Keratinocyte (primary cell): ENCODE data around the gene IDE. TPM values are rescaled to one million over a fixed set of nuclear protein-coding genes. Genes with fewer than 3 reads are reported as not detected.

Source experiments
- DNase-seq: peaks from one replicate; pipeline ENCODE4 v3.0.0-alpha.2; 2011; ENCODE audit warnings: low read depth, missing footprints, low spot score
- FAIRE-seq: peaks from 2 replicates; lab custom pipeline; 2011; peaks lifted over from hg19 to GRCh38; lab: Jason Lieb, UNC
- H2AFZ ChIP-seq: 2 replicates; pipeline ENCODE4 v1.6.0; 2012; ENCODE audit warnings: low read length, control low read depth, inconsistent platforms; ENCODE audit not compliant: control insufficient read depth
- H3K27ac ChIP-seq: 2 replicates; pipeline ENCODE4 v1.5.1; 2011; ENCODE audit warnings: low read length; ENCODE audit not compliant: control insufficient read depth, insufficient read depth
- H3K27me3 ChIP-seq: 3 replicates; pipeline ENCODE4 v1.6.0; 2011; ENCODE audit warnings: low read length; ENCODE audit not compliant: control insufficient read depth, insufficient read depth; ENCODE audit errors: extremely low read depth
- H3K36me3 ChIP-seq, 2 experiments: 2 replicates in 1 of 2; 3 replicates in 1 of 2; pipeline ENCODE4 v1.5.1; 2011; ENCODE audit warnings: low read length in 2 of 2, mild to moderate bottlenecking in 1 of 2; ENCODE audit not compliant: control insufficient read depth in 2 of 2, insufficient read depth in 2 of 2; ENCODE audit errors: extremely low read depth in 1 of 2
- H3K4me1 ChIP-seq: 3 replicates; pipeline ENCODE4 v1.5.1; 2011; ENCODE audit warnings: low read length; ENCODE audit not compliant: control insufficient read depth, insufficient read depth; ENCODE audit errors: extremely low read depth
- H3K4me2 ChIP-seq: 3 replicates; pipeline ENCODE4 v1.6.0; 2011; ENCODE audit warnings: low read depth, low read length; ENCODE audit not compliant: control insufficient read depth, insufficient read depth; ENCODE audit errors: extremely low read depth
- H3K4me3 ChIP-seq, 3 experiments: fragments of 200-600 bp in 1 of 3; sonication (generic) in 1 of 3; 2 replicates in 2 of 3; 3 replicates in 1 of 3; pipeline ENCODE4 v1.5.1; 2011 to 2016; ENCODE audit warnings: low read length in 3 of 3, mild to moderate bottlenecking in 3 of 3, control low read depth in 2 of 3, inconsistent platforms in 1 of 3, low read depth in 1 of 3, mixed read lengths in 1 of 3, mixed run types in 1 of 3, moderate library complexity in 1 of 3; ENCODE audit not compliant: control insufficient read depth in 2 of 3, insufficient read depth in 2 of 3; ENCODE audit errors: extremely low read depth in 1 of 3
- H3K79me2 ChIP-seq: 2 replicates; pipeline ENCODE4 v1.6.0; 2012; ENCODE audit warnings: low read length; ENCODE audit not compliant: control insufficient read depth, insufficient read depth
- H3K9ac ChIP-seq: 3 replicates; pipeline ENCODE4 v1.6.0; 2011; ENCODE audit warnings: low read length; ENCODE audit not compliant: control insufficient read depth, insufficient read depth; ENCODE audit errors: extremely low read depth
- H3K9me1 ChIP-seq: 3 replicates; pipeline ENCODE4 v1.6.0; 2011; ENCODE audit warnings: low read length; ENCODE audit not compliant: control insufficient read depth, insufficient read depth; ENCODE audit errors: extremely low read depth
- H3K9me3 ChIP-seq: 2 replicates; pipeline ENCODE4 v1.5.1; 2012; ENCODE audit warnings: low read depth, low read length; ENCODE audit not compliant: control insufficient read depth
- H4K20me1 ChIP-seq: 3 replicates; pipeline ENCODE4 v1.6.0; 2011; ENCODE audit warnings: low read length; ENCODE audit not compliant: control insufficient read depth, insufficient read depth; ENCODE audit errors: extremely low read depth
- CTCF ChIP-seq, 3 experiments: IDR thresholded peaks in 1 of 3; conservative IDR thresholded peaks in 1 of 3; optimal IDR thresholded peaks in 1 of 3; 2 replicates in 2 of 3; 3 replicates in 1 of 3; pipeline versions ENCODE3 to v1.5.1; 2011; ENCODE audit warnings: low read length in 3 of 3, mild to moderate bottlenecking in 3 of 3, moderate library complexity in 2 of 3, control low read depth in 1 of 3, inconsistent platforms in 1 of 3; ENCODE audit not compliant: insufficient read depth in 2 of 3; ENCODE audit errors: extremely low read depth in 1 of 3
- EZH2 ChIP-seq: IDR thresholded peaks from one replicate; pipeline ENCODE4 v1.6.1; 2012; ENCODE audit warnings: inconsistent platforms, mild to moderate bottlenecking, low read length, moderate library complexity
- dilution Hi-C: fragments of 300-500 bp; cut with MboI; formaldehyde crosslinking; loops from one replicate; pipeline ENCODE4 v1.7.0; 2020; ENCODE audit warnings: low sequenced_read_pairs; ENCODE audit not compliant: extremely low pct_ligation_motif_present
- polyA plus RNA-seq, 5 experiments: library from polyadenylated mRNA; depleted of rRNA in 3 of 5; stranded (reverse) in 3 of 5; stranded (forward) in 1 of 5; unstranded in 1 of 5; fragments of >200 nt; gene quantifications; 1 replicate in 1 of 5; 2 replicates in 3 of 5; 3 replicates in 1 of 5; pipeline versions ENCODE4 v1.2.1 to v1.2.3, GENCODE V29; 2011 to 2012; ENCODE audit warnings: missing spikeins in 2 of 5, low read depth in 1 of 5, low replicate concordance in 1 of 5

Gene IDE
- polyA plus RNA-seq, 1 donor (not counting 4 experiments of a cell fraction or from before 2014, with no cell fraction given) = 24.4 TPM

DNA sequence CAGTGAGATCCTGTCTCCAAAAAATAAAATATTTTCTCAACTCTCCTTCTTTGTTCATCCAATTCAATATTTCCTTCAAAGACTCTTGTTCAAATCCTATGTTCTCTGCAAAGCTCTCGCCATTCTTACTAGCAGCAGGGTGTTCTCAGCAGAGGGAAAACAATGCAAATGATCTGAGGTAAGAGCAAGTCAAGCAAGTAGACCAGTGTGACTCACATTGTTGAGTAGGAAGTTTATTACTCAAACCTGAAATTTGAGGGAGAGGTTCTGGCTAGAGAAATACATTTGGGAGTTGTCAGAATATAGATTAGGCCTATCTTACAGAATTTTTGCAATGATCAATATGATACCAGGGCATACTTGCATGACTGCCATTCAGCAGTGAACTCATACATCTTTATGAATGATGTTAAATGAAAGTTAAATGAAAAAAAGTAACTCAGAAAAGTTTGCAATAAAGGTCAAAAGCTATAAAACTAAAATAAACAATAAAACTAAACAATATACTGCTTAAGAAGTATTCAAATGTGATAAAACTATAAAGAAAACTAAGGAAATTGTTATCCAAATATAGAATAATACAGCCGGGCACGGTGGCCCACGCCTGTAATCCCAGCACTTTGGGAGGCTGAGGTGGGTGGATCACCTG is 5.8 kb downstream of the IDE start:
- Histone ChIP-seq H3K4me1 (peaks cover 22% of the 10 kb centered on the region), H4K20me1 (no peaks in the 10 kb centered on the region), H2AFZ (no peak overlapping the region), H3K27ac (peak overlapping the region; percentile 74), H3K9ac (peak overlapping the region; percentile 18), H3K9me1 (no peaks in the 10 kb centered on the region), H3K79me2 (peaks cover 51% of the 10 kb centered on the region), H3K27me3 (no peaks in the 10 kb centered on the region), H3K36me3 (no peaks in the 10 kb centered on the region), H3K4me2 (peak overlapping the region; percentile 52), H3K4me3 (no peak overlapping the region), H3K9me3 (no peaks in the 10 kb centered on the region)
- FAIRE-seq (peak; percentile 82), DNase-seq (no peak)
- no peak for TF ChIP-seq EZH2
- TF ChIP-seq CTCF (optimal IDR thresholded peaks at IDR 0.05 in 1 of 3, IDR thresholded peaks at IDR 0.05 in 1 of 3, conservative IDR thresholded peaks at IDR 0.05 in 1 of 3; ENCODE audit: extremely low read depth in 1 of 3, insufficient read depth in 2 of 3, low read length in 3 of 3) = no peak
- dilution Hi-C loops = no loop called here

DNA sequence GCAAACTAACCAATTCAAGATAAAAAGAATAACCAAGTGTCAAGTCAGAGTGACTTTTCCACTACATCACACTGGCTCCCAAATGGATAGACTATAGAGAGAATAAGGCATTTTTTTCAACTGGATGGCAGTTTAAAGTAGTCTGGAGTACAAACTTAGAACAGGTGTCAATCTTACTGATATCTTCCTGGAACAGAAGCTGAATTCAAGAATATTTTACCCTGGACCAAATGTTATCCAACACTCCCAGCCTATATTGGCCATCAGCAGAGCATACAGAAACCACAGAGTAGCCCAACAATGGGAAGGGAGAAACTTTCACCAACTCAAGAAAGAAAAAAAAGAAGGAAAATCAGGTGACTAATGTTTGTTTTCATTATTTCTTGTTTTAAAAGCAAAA is 11.5 kb downstream of the IDE start:
- Histone ChIP-seq H3K36me3 (peaks cover 3 to 5% of the 10 kb centered on the region in 2 experiments), H3K27ac (no peak overlapping the region), H3K9me3 (no peaks in the 10 kb centered on the region), H3K9me1 (no peaks in the 10 kb centered on the region), H4K20me1 (no peaks in the 10 kb centered on the region), H3K4me1 (peaks cover under 1% of the 10 kb centered on the region), H3K4me3 (no peak overlapping the region), H3K4me2 (no peak overlapping the region), H3K9ac (no peak overlapping the region), H2AFZ (no peak overlapping the region), H3K27me3 (no peaks in the 10 kb centered on the region), H3K79me2 (peaks cover 21% of the 10 kb centered on the region)
- dilution Hi-C loops = no loop called here
- TF ChIP-seq CTCF (optimal IDR thresholded peaks at IDR 0.05 in 1 of 3, IDR thresholded peaks at IDR 0.05 in 1 of 3, conservative IDR thresholded peaks at IDR 0.05 in 1 of 3; ENCODE audit: extremely low read depth in 1 of 3, insufficient read depth in 2 of 3, low read length in 3 of 3) = no peak
- TF ChIP-seq EZH2 = no peak
- no peak for DNase-seq
- no peak for FAIRE-seq
